Transverse colon (tissue), 4 donors: ENCODE data around the gene TRIP13. TPM values are rescaled to one million over a fixed set of nuclear protein-coding genes. Genes with fewer than 3 reads are reported as not detected.

Source experiments
- DNase-seq: peaks from one replicate; pipeline ENCODE4 v3.0.0-alpha.2; 2019
- H3K27ac ChIP-seq, 4 donors: fragments of 200-600 bp; sonication (generic); 2 replicates each; pipeline ENCODE4 v1.5.1; 2016 to 2018; ENCODE audit warnings: inconsistent platforms in 4 of 4
- H3K27me3 ChIP-seq: fragments of 200-600 bp; sonication (generic); 2 replicates; pipeline ENCODE4 v1.5.1; 2017; ENCODE audit warnings: inconsistent platforms
- H3K36me3 ChIP-seq, 4 donors: fragments of 200-600 bp; sonication (generic); 2 replicates each; pipeline ENCODE4 v1.5.1; 2017 to 2019; ENCODE audit warnings: inconsistent platforms in 4 of 4
- H3K4me1 ChIP-seq, 4 donors: fragments of 200-600 bp; sonication (generic); 2 replicates each; pipeline ENCODE4 v1.5.1; 2017 to 2020; ENCODE audit warnings: inconsistent platforms in 4 of 4
- H3K4me3 ChIP-seq, 4 donors: fragments of 200-600 bp; sonication (generic); 1 replicate in 1 of 4; 2 replicates in 3 of 4; pipeline versions ENCODE4 v1.5.1 to v1.6.1; 2017 to 2019; ENCODE audit warnings: inconsistent platforms in 4 of 4
- H3K9me3 ChIP-seq, 2 donors: fragments of 200-600 bp; sonication (generic); 2 replicates each; pipeline ENCODE4 v1.5.1; 2017 to 2019; ENCODE audit warnings: inconsistent platforms in 2 of 2
- EP300 ChIP-seq: sonication (generic); formaldehyde crosslinking; IDR thresholded peaks from one replicate; pipeline ENCODE4 v1.6.1; 2017; ENCODE audit warnings: antibody characterized with exemption, low read depth
- POLR2A ChIP-seq: fragments of 450-650 bp; IDR thresholded peaks from one replicate; pipeline ENCODE4 v1.6.1; 2016; ENCODE audit warnings: antibody characterized with exemption, mild to moderate bottlenecking, moderate library complexity
- POLR2AphosphoS5 ChIP-seq, 3 donors: sonication (generic); formaldehyde crosslinking; IDR thresholded peaks; one replicate each; pipeline ENCODE4 v1.6.1; 2016; ENCODE audit warnings: antibody characterized with exemption in 3 of 3
- WGBS, 2 donors: methylation state at CpG; one replicate each; pipeline ENCODE4 v1.1.5; 2018; ENCODE audit warnings: low coverage in 1 of 2; 5-methylcytosine and 5-hydroxymethylcytosine counted together
- in situ Hi-C, 4 donors: fragments of 200-750 bp; cut with MboI; loops; one replicate each; pipeline versions ENCODE4 v1.15.0 to v1.15.1; 2017; ENCODE audit warnings: low sequenced_read_pairs in 3 of 4, low pct_ligation_motif_present in 1 of 4, low pct_unique_long_range_greater_than_20kb in 1 of 4
- intact Hi-C: fragments of 100-400 bp; cut with DNase I; formaldehyde crosslinking; loops from one replicate; pipeline ENCODE4 v1.15.1; 2023; ENCODE audit warnings: low total_unique reads
- total RNA-seq, 4 donors: library from RNA; depleted of rRNA; stranded (reverse); fragments of >200 nt; gene quantifications; one replicate each; pipeline ENCODE4 v1.1.0, GENCODE V29; 2016
- TF ChIP-seq, protein P1 (sequence below), 5 experiments: fragments of 200-600 bp in 3 of 5; fragments of 450-650 bp in 2 of 5; sonication (generic) in 3 of 5; IDR thresholded peaks; 1 replicate in 2 of 5; 2 replicates in 3 of 5; pipeline ENCODE4 v1.5.1; 2016 to 2017; ENCODE audit warnings: antibody characterized with exemption in 5 of 5, inconsistent platforms in 3 of 5, mild to moderate bottlenecking in 2 of 5, moderate library complexity in 1 of 5

TRIP13 gene
- total RNA-seq, 4 donors from 2014 or later, result 0.41 to 4.1 (median 2.2) TPM; not detected in 1

DNA sequence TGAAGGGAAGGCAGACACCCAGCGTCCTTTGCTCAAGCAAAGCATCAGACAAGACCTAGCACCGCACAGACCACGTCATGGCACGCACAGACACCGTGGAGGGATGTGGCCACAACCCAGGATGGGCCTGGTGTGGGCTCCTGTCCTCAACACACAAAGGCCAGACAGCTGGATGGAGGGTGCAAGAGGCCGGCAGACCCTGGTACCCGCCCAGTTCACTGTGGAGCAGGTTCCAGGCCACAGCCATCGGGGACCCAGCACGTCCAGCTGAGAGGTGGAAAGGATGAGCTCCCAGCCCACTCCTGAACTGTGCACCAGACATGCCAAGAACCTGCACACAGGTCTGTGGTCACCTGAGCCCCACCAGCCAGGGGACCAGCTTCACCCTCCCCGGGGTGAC, 26.9 kb upstream of the TRIP13 start:
- WGBS, 2 donors, result 98% methylated on average over 9 of the region's 10 CpGs; no CpG with 5 or more reads in 1 of the 2 donors
- H3K4me3 ChIP-seq, result no peak overlapping the region
- H3K9me3 ChIP-seq, result no peaks in the 10 kb centered on the region
- no peaks in the 10 kb centered on the region for H3K27me3 ChIP-seq
- no peak for DNase-seq
- in situ Hi-C loops (no loop called here), intact Hi-C loops (no loop called here)
- TF ChIP-seq EP300, result no peak
- no peak for TF ChIP-seq POLR2A
- TF ChIP-seq, protein P1, sequence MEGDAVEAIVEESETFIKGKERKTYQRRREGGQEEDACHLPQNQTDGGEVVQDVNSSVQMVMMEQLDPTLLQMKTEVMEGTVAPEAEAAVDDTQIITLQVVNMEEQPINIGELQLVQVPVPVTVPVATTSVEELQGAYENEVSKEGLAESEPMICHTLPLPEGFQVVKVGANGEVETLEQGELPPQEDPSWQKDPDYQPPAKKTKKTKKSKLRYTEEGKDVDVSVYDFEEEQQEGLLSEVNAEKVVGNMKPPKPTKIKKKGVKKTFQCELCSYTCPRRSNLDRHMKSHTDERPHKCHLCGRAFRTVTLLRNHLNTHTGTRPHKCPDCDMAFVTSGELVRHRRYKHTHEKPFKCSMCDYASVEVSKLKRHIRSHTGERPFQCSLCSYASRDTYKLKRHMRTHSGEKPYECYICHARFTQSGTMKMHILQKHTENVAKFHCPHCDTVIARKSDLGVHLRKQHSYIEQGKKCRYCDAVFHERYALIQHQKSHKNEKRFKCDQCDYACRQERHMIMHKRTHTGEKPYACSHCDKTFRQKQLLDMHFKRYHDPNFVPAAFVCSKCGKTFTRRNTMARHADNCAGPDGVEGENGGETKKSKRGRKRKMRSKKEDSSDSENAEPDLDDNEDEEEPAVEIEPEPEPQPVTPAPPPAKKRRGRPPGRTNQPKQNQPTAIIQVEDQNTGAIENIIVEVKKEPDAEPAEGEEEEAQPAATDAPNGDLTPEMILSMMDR (IDR thresholded peaks at IDR 0.05), result no peak
- no peak for TF ChIP-seq POLR2AphosphoS5 (IDR thresholded peaks at IDR 0.05)
- H3K27ac ChIP-seq, result no peak overlapping the region
- H3K36me3 ChIP-seq, result peaks cover 0 to 34% (median 11%) of the 10 kb centered on the region in 4 donors
- no peaks in the 10 kb centered on the region for H3K4me1 ChIP-seq

DNA sequence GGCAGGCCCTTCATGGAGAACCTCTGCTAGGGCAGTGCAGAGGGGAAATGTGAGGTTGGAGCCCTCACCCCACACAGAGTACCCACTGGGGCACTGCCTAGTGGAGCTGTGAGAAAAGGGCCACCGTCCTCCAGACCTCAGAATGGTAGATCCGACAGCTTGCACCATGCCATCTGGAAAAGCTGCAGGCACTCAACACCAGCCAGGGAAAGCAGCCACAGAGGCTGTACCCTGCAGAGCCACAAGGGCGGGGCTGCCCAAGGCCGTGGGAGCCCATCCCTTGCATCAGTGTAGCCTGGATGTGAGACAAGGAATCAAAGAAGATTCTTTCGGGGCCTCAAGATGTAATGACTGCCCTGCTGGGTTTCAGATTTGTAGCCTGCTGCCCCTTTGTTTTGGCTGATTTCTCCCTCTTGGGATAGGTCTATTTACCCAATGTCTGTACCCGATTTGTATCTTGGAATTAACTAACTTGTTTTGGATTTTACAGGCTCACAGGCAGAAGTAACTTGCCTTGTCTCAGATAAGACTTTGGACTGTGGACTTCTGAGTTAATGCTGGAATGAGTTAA, 25.3 kb upstream of the TRIP13 start:
- TF ChIP-seq, protein P1 (IDR thresholded peaks at IDR 0.05), result no peak
- TF ChIP-seq POLR2AphosphoS5 (IDR thresholded peaks at IDR 0.05), result no peak
- TF ChIP-seq EP300, result no peak
- no peak for TF ChIP-seq POLR2A
- no peak overlapping the region for H3K4me3 ChIP-seq
- no peaks in the 10 kb centered on the region for H3K27me3 ChIP-seq
- H3K36me3 ChIP-seq, result peaks cover 0 to 49% (median 19%) of the 10 kb centered on the region in 4 donors
- 82% methylated on average over 3 to 6 of the region's 6 CpGs for WGBS, 2 donors
- H3K9me3 ChIP-seq, result no peaks in the 10 kb centered on the region
- no peaks in the 10 kb centered on the region for H3K4me1 ChIP-seq
- H3K27ac ChIP-seq, result no peak overlapping the region
- intact Hi-C loops, result no loop called here
- in situ Hi-C loops, result no loop called here
- no peak for DNase-seq

DNA sequence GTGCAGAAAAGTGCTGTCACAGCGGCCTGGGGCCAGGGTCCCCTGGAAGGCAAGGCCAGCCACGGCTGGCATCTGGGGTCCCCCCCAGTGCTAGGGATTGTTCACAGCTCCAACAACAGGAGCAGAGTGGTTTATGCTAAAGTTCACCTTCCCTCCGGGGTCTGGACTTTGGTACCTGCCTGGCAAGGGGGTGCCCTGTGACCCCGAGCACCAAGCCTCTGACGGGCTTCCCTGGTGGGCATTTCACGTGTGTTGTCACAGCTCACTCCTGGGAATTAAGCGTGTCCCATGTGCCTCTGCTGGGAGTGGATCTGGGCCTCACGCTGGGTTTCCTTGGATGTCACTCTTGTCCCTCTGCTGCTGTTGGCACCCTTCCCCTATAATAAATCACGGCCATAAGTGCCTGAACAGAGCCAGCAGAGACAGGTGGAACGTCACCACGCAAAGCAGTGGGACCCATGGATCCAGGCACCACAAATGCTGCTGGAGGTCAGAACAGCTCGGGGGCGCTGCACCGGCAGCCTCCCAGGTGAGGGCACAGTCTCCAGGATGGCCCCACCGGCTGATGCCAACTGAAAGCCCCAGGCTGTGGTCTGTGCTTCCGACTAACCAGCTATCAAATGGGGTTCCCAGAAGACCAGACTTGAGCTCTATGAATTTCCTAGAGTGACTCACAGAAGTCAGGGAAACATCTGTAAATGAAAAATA, 24.1 kb upstream of the TRIP13 start:
- intact Hi-C loops (no loop called here), in situ Hi-C loops (no loop called here)
- 96% methylated on average over 16 of the region's 16 CpGs; no CpG with 5 or more reads in 1 of the 2 donors for WGBS, 2 donors
- Histone ChIP-seq H3K9me3 (no peaks in the 10 kb centered on the region), H3K27me3 (no peaks in the 10 kb centered on the region), H3K4me1 (no peaks in the 10 kb centered on the region), H3K36me3 (peaks cover 0 to 49% (median 21%) of the 10 kb centered on the region in 4 donors), H3K27ac (no peak overlapping the region), H3K4me3 (no peak overlapping the region)
- DNase-seq, result no peak
- TF ChIP-seq POLR2AphosphoS5 (IDR thresholded peaks at IDR 0.05) (no peak), EP300 (no peak)

DNA sequence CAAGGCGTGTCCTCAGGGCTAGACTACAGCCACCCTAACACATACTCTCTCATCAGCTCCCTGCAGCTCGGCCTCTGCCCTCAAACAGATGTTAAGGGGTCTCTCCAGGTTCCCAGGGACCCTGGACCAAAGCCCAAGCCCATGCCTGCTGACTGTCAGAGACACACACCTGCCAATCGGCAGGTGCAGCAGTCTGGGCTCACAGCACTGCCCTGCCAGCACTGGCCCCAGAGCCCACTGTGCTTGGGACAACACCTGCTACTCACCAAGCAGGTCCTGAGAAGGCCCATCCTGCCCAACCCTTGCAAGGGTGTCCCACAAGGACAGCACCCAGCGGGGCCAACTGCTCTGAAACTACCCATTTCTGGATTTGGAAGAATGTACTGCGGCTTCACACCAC, 21.7 kb upstream of the TRIP13 start:
- Histone ChIP-seq H3K27me3 (no peaks in the 10 kb centered on the region), H3K36me3 (peaks cover 0 to 63% (median 30%) of the 10 kb centered on the region in 4 donors), H3K9me3 (no peaks in the 10 kb centered on the region), H3K4me1 (no peaks in the 10 kb centered on the region), H3K4me3 (no peak overlapping the region), H3K27ac (no peak overlapping the region)
- WGBS, 2 donors, result 98% methylated on average over 5 of the region's 5 CpGs; no CpG with 5 or more reads in 1 of the 2 donors
- TF ChIP-seq POLR2AphosphoS5 (IDR thresholded peaks at IDR 0.05), result no peak
- no peak for TF ChIP-seq EP300
- TF ChIP-seq, protein P1 (IDR thresholded peaks at IDR 0.05), result no peak
- no peak for TF ChIP-seq POLR2A
- in situ Hi-C loops, result no loop called here
- DNase-seq, result no peak
- intact Hi-C loops, result no loop called here
